Ascending aorta (tissue), 2 donors: ENCODE data around the gene IL17B. TPM values are rescaled to one million over a fixed set of nuclear protein-coding genes. Genes with fewer than 3 reads are reported as not detected.
A peak's percentile ranks its signal among the peaks of the same experiment; 100 is the strongest.

Experiments used
- DNase-seq, 2 donors: peaks; one replicate each; pipeline ENCODE4 v3.0.0-alpha.2; 2019; ENCODE audit warnings: low spot score in 2 of 2
- H3K27ac ChIP-seq, 2 donors: fragments of 200-600 bp; sonication (generic); one replicate each; pipeline ENCODE4 v1.5.1; 2016 to 2017; ENCODE audit warnings: mild to moderate bottlenecking in 1 of 2
- H3K27me3 ChIP-seq: fragments of 200-600 bp; sonication (generic); one replicate; pipeline ENCODE4 v1.5.1; 2017
- H3K36me3 ChIP-seq, 2 donors: fragments of 200-600 bp; sonication (generic); one replicate each; pipeline ENCODE4 v1.5.1; 2016
- H3K4me1 ChIP-seq, 2 donors: fragments of 200-600 bp; sonication (generic); one replicate each; pipeline ENCODE4 v1.5.1; 2016 to 2017; ENCODE audit warnings: mild to moderate bottlenecking in 1 of 2
- H3K4me3 ChIP-seq, 2 donors: fragments of 200-600 bp; sonication (generic); one replicate each; pipeline ENCODE4 v1.5.1; 2016 to 2017; ENCODE audit warnings: mild to moderate bottlenecking in 1 of 2
- H3K9me3 ChIP-seq, 2 donors: fragments of 200-600 bp; sonication (generic); one replicate each; pipeline ENCODE4 v1.5.1; 2016
- CTCF ChIP-seq, 3 experiments: fragments of 200-600 bp in 2 of 3; fragments of 450-650 bp in 1 of 3; sonication (generic) in 2 of 3; IDR thresholded peaks; one replicate each; pipeline ENCODE4 v1.5.1; 2016 to 2019; ENCODE audit warnings: antibody characterized with exemption in 3 of 3, mild to moderate bottlenecking in 1 of 3, moderate library complexity in 1 of 3
- intact Hi-C: fragments of 100-400 bp; cut with DNase I; formaldehyde crosslinking; loops from one replicate; pipeline ENCODE4 v1.15.1; 2023
- total RNA-seq: library from RNA; depleted of rRNA; stranded (reverse); fragments of >200 nt; gene quantifications from one replicate; pipeline ENCODE4 v1.1.0, GENCODE V29; 2016

IL17B gene
- total RNA-seq, 1 donor from 2014 or later, result 46.8 TPM

GRCh38 chr5:149345147-149345891 lies 33.8 kb downstream of the IL17B start, which contains the start of gene GRPEL2:
TSS of gene GRPEL2 (plus strand) at chr5:149345499. CDS start at chr5:149345540, 41 bp downstream.
- Histone ChIP-seq H3K27ac (peak within 1 kb of the TSS; percentile 71 to 80), H3K4me3 (peak within 1 kb of the TSS; percentile 70 to 76), H3K27me3 (no peaks in the 10 kb centered on the region), H3K9me3 (no peaks in the 10 kb centered on the region), H3K36me3 (peaks cover 15 to 24% of the 10 kb centered on the region in 2 donors), H3K4me1 (peaks cover 0 to 8% of the 10 kb centered on the region in 2 donors)
- DNase-seq, result peak; percentile 74 to 98
- no peak for TF ChIP-seq CTCF (IDR thresholded peaks at IDR 0.05)
- intact Hi-C loops, result loop anchor here (1.0 to 10.0 kb wide), 2 partner anchors 12 to 201 kb away; partner anchors contain the start of gene ABLIM3

- H3K4me1 ChIP-seq, result peaks cover 0 to 8% of the 10 kb centered on the region in 2 donors
- peak overlapping the region in 1 of 2 donors; percentile 76 for H3K4me3 ChIP-seq
- no peaks in the 10 kb centered on the region for H3K27me3 ChIP-seq
- intact Hi-C loops, result loop anchor here (5.0 to 10.0 kb wide), 2 partner anchors 72 to 199 kb away; partner anchors contain the start of genes ABLIM3 and AFAP1L1
- TF ChIP-seq CTCF (IDR thresholded peaks at IDR 0.05), result no peak
- H3K27ac ChIP-seq, result no peak overlapping the region
- no peak for DNase-seq
- no peaks in the 10 kb centered on the region for H3K9me3 ChIP-seq
- H3K36me3 ChIP-seq, result peaks cover 4 to 12% of the 10 kb centered on the region in 2 donors
Measured at GRCh38 chr5:149344151-149344550, 34.9 kb downstream of the IL17B start.

GRCh38 chr5:149341876-149342275 lies 37.2 kb downstream of the IL17B start:
- Histone ChIP-seq H3K36me3 (no peaks in the 10 kb centered on the region), H3K27ac (no peak overlapping the region), H3K4me1 (peaks cover 0 to 8% of the 10 kb centered on the region in 2 donors), H3K9me3 (no peaks in the 10 kb centered on the region), H3K4me3 (no peak overlapping the region), H3K27me3 (no peaks in the 10 kb centered on the region)
- TF ChIP-seq CTCF (IDR thresholded peaks at IDR 0.05), result no peak
- intact Hi-C loops, result loop anchor here (5.0 to 10.0 kb wide), 2 partner anchors 70 to 197 kb away; partner anchors contain the start of genes ABLIM3 and AFAP1L1
- DNase-seq, result no peak

GRCh38 chr5:149340920-149341319 lies 38.2 kb downstream of the IL17B start:
- H3K4me3 ChIP-seq, result no peak overlapping the region
- no peaks in the 10 kb centered on the region for H3K36me3 ChIP-seq
- no peaks in the 10 kb centered on the region for H3K9me3 ChIP-seq
- no peaks in the 10 kb centered on the region for H3K27me3 ChIP-seq
- intact Hi-C loops, result loop anchor here (5.0 to 10.0 kb wide), 2 partner anchors 69 to 196 kb away; partner anchors contain the start of genes ABLIM3 and AFAP1L1
- TF ChIP-seq CTCF (IDR thresholded peaks at IDR 0.05), result no peak
- H3K27ac ChIP-seq, result no peak overlapping the region
- peaks cover 0 to 2% of the 10 kb centered on the region in 2 donors for H3K4me1 ChIP-seq
- no peak for DNase-seq

- no peak for DNase-seq
- H3K36me3 ChIP-seq, result no peaks in the 10 kb centered on the region
- intact Hi-C loops, result no loop called here
Measured at GRCh38 chr5:149338364-149338763, 40.7 kb downstream of the IL17B start.

More at GRCh38 chr5:149338364-149338763, 40.7 kb downstream of the IL17B start:
- TF ChIP-seq CTCF (IDR thresholded peaks at IDR 0.05), result no peak
- H3K4me3 ChIP-seq, result no peak overlapping the region
- no peaks in the 10 kb centered on the region for H3K9me3 ChIP-seq
- no peak overlapping the region for H3K27ac ChIP-seq
- H3K4me1 ChIP-seq, result no peaks in the 10 kb centered on the region
- no peaks in the 10 kb centered on the region for H3K27me3 ChIP-seq
